H9 (cell line): Measurements from ENCODE around the gene RAB11A. TPM values are rescaled to one million over a fixed set of nuclear protein-coding genes. Genes with fewer than 3 reads are reported as not detected.

Source experiments
- DNase-seq: peaks from one replicate; pipeline ENCODE4 v3.0.0-alpha.2; 2017
- H2AFZ ChIP-seq: one replicate; pipeline ENCODE4 v1.6.1; 2013; ENCODE audit warnings: mild to moderate bottlenecking, low read length, control low read depth, moderate library complexity
- H2AK5ac ChIP-seq: 2 replicates; pipeline ENCODE4 v1.6.1; 2013; ENCODE audit warnings: low read length, control low read depth, mixed read lengths; ENCODE audit not compliant: insufficient read length
- H2BK120ac ChIP-seq: one replicate; pipeline ENCODE4 v1.6.1; 2013; ENCODE audit warnings: low read depth, mild to moderate bottlenecking, low read length, control low read depth, inconsistent platforms; ENCODE audit not compliant: poor library complexity, severe bottlenecking
- H2BK12ac ChIP-seq: 2 replicates; pipeline ENCODE4 v1.6.1; 2013; ENCODE audit warnings: low read length, control low read depth, mixed read lengths, low read depth; ENCODE audit not compliant: insufficient read length
- H2BK15ac ChIP-seq: 2 replicates; pipeline ENCODE4 v1.6.1; 2013; ENCODE audit warnings: low read depth, low read length, control low read depth
- H2BK20ac ChIP-seq: one replicate; pipeline ENCODE4 v1.6.1; 2013; ENCODE audit warnings: low read depth, mild to moderate bottlenecking, low read length, control low read depth, inconsistent platforms; ENCODE audit not compliant: poor library complexity, severe bottlenecking
- H2BK5ac ChIP-seq: 2 replicates; pipeline ENCODE4 v1.6.1; 2013; ENCODE audit warnings: low read length, control low read depth, mixed read lengths; ENCODE audit not compliant: insufficient read length
- H3K14ac ChIP-seq: 2 replicates; pipeline ENCODE4 v1.6.1; 2013; ENCODE audit warnings: low read length, control low read depth; ENCODE audit not compliant: insufficient read depth
- H3K18ac ChIP-seq: 2 replicates; pipeline ENCODE4 v1.6.1; 2013; ENCODE audit warnings: low read depth, mild to moderate bottlenecking, mixed read lengths, low read length, control low read depth; ENCODE audit not compliant: insufficient read length
- H3K23ac ChIP-seq: 2 replicates; pipeline ENCODE4 v1.6.1; 2013; ENCODE audit warnings: low read length, control low read depth, mixed read lengths, low read depth; ENCODE audit not compliant: insufficient read length
- H3K23me2 ChIP-seq: 2 replicates; pipeline ENCODE4 v1.6.1; 2013; ENCODE audit warnings: low read depth, mild to moderate bottlenecking, mixed read lengths, low read length, control low read depth; ENCODE audit not compliant: insufficient read length, poor library complexity, severe bottlenecking
- H3K27ac ChIP-seq: 2 replicates; pipeline ENCODE4 v1.5.1; 2013; ENCODE audit warnings: low read length, control low read depth, mixed read lengths, low read depth; ENCODE audit not compliant: insufficient read length
- H3K27me3 ChIP-seq: 2 replicates; pipeline ENCODE4 v1.6.1; 2013; ENCODE audit warnings: low read length, control low read depth, inconsistent platforms; ENCODE audit not compliant: insufficient read depth
- H3K4ac ChIP-seq: 2 replicates; pipeline ENCODE4 v1.6.1; 2013; ENCODE audit warnings: low read depth, mild to moderate bottlenecking, control low read depth, inconsistent platforms, low read length, moderate library complexity
- H3K4me1 ChIP-seq: 2 replicates; pipeline ENCODE4 v1.6.1; 2013; ENCODE audit warnings: low read length, control low read depth, inconsistent platforms; ENCODE audit not compliant: insufficient read depth
- H3K4me2 ChIP-seq: 2 replicates; pipeline ENCODE4 v1.6.1; 2013; ENCODE audit warnings: low read length, control low read depth, mixed read lengths; ENCODE audit not compliant: insufficient read length, insufficient read depth
- H3K56ac ChIP-seq: 2 replicates; pipeline ENCODE4 v1.6.1; 2013; ENCODE audit warnings: low read depth, mild to moderate bottlenecking, mixed read lengths, low read length, control low read depth; ENCODE audit not compliant: insufficient read length
- H3K79me1 ChIP-seq: 2 replicates; pipeline ENCODE4 v1.6.1; 2013; ENCODE audit warnings: low read depth, mild to moderate bottlenecking, moderate library complexity, low read length, control low read depth, inconsistent platforms; ENCODE audit not compliant: insufficient read depth, poor library complexity, severe bottlenecking
- H3K79me2 ChIP-seq: 2 replicates; pipeline ENCODE4 v1.6.1; 2013; ENCODE audit warnings: low read length, control low read depth, inconsistent platforms; ENCODE audit not compliant: insufficient read depth
- H3K9ac ChIP-seq: 2 replicates; pipeline ENCODE4 v1.6.1; 2013; ENCODE audit warnings: low read length, control low read depth, mixed read lengths; ENCODE audit not compliant: insufficient read length; ENCODE audit errors: extremely low read depth
- H3K9me3 ChIP-seq: one replicate; pipeline ENCODE4 v1.6.1; 2013; ENCODE audit warnings: low read depth, low read length, inconsistent platforms; ENCODE audit not compliant: control insufficient read depth
- H3T11ph ChIP-seq: one replicate; pipeline ENCODE4 v1.6.1; 2013; ENCODE audit warnings: mild to moderate bottlenecking, low read length, control low read depth, inconsistent platforms
- H4K20me1 ChIP-seq: one replicate; pipeline ENCODE4 v1.6.1; 2013; ENCODE audit not compliant: control insufficient read depth, insufficient read length, insufficient read depth
- H4K5ac ChIP-seq: 2 replicates; pipeline ENCODE4 v1.6.1; 2013; ENCODE audit warnings: low read depth, mild to moderate bottlenecking, mixed read lengths, low read length, control low read depth; ENCODE audit not compliant: insufficient read length
- H4K8ac ChIP-seq: replicated peaks from 2 replicates; pipeline ENCODE4 v1.6.1; 2013; ENCODE audit warnings: low read length, control low read depth, mixed read lengths, low read depth; ENCODE audit not compliant: insufficient read length
- H4K91ac ChIP-seq: 2 replicates; pipeline ENCODE4 v1.6.1; 2013; ENCODE audit warnings: low read depth, mild to moderate bottlenecking, moderate library complexity, mixed read lengths, low read length, control low read depth; ENCODE audit not compliant: insufficient read length
- H3K27ac Mint-ChIP-seq, 3 experiments: 2 replicates in 2 of 3; 3 replicates in 1 of 3; pipeline ENCODE4 v1.8.0; 2020 to 2021; ENCODE audit warnings: mixed read lengths in 3 of 3, mild to moderate bottlenecking in 1 of 3, moderate library complexity in 1 of 3
- H3K27me3 Mint-ChIP-seq: 2 replicates; pipeline ENCODE4 v1.8.0; 2021; ENCODE audit warnings: low read depth, mild to moderate bottlenecking, moderate library complexity, mixed read lengths
- H3K36me3 Mint-ChIP-seq, 3 experiments: 2 replicates in 2 of 3; 3 replicates in 1 of 3; pipeline ENCODE4 v1.8.0; 2020 to 2021; ENCODE audit warnings: low read depth in 3 of 3, mixed read lengths in 3 of 3; ENCODE audit not compliant: insufficient read depth in 1 of 3
- H3K4me1 Mint-ChIP-seq, 2 experiments: 2 replicates each; pipeline ENCODE4 v1.8.0; 2020; ENCODE audit warnings: mixed read lengths in 2 of 2
- H3K4me3 Mint-ChIP-seq, 2 experiments: 2 replicates in 1 of 2; 3 replicates in 1 of 2; pipeline ENCODE4 v1.8.0; 2020 to 2021; ENCODE audit warnings: mild to moderate bottlenecking in 2 of 2, mixed read lengths in 2 of 2, moderate library complexity in 1 of 2
- H3K9me3 Mint-ChIP-seq, 2 experiments: 2 replicates in 1 of 2; 3 replicates in 1 of 2; pipeline ENCODE4 v1.8.0; 2020; ENCODE audit warnings: mild to moderate bottlenecking in 2 of 2, mixed read lengths in 2 of 2, moderate library complexity in 1 of 2
- CTCF ChIP-seq: fragments of 200-600 bp; sonication (generic); conservative IDR thresholded peaks from 3 replicates; pipeline ENCODE4 v1.8.0; 2021; ENCODE audit warnings: antibody characterized with exemption, mild to moderate bottlenecking
- WGBS: extraction: QIAGEN DNeasy Blood & Tissue Kit; methylation state at CpG from one replicate; pipeline ENCODE4 v1.1.7; 2013; ENCODE audit warnings: missing lambda C conversion rate, low lambda C conversion rate, mixed read lengths; ENCODE audit not compliant: insufficient read length; ENCODE audit errors: extremely low coverage; 5-methylcytosine and 5-hydroxymethylcytosine counted together
- total RNA-seq: library from RNA; stranded (reverse); gene quantifications from 2 replicates; pipeline ENCODE4 v1.2.1, GENCODE V29; 2021

The RAB11A gene
- total RNA-seq, 1 experiment from 2014 or later = 217 TPM

- Histone ChIP-seq H2AFZ (no peak overlapping the region), H2BK120ac (no peak overlapping the region), H4K20me1 (no peaks in the 10 kb centered on the region), H2AK5ac (no peak overlapping the region), H3K23ac (no peak overlapping the region), H3K4me2 (no peak overlapping the region), H3K56ac (no peak overlapping the region), H2BK15ac (no peak overlapping the region), H3K79me1 (no peaks in the 10 kb centered on the region), H3K4me1 (no peaks in the 10 kb centered on the region), H4K8ac (no peak overlapping the region), H3K18ac (no peak overlapping the region), H4K5ac (no peak overlapping the region), H3K4ac (no peak overlapping the region), H2BK12ac (no peak overlapping the region), H3T11ph (no peak overlapping the region), H3K27ac (no peak overlapping the region), H3K9me3 (no peaks in the 10 kb centered on the region), H4K91ac (no peak overlapping the region), H3K14ac (no peak overlapping the region), H3K23me2 (no peaks in the 10 kb centered on the region), H3K27me3 (no peaks in the 10 kb centered on the region), H3K9ac (no peak overlapping the region), H3K79me2 (no peaks in the 10 kb centered on the region), H2BK5ac (no peak overlapping the region), H2BK20ac (no peak overlapping the region)
- H3K4me1 Mint-ChIP-seq = peaks cover 16 to 26% of the 10 kb centered on the region in 2 experiments
- peak; percentile 42 for DNase-seq
- H3K36me3 Mint-ChIP-seq = no peaks in the 10 kb centered on the region
- no peaks in the 10 kb centered on the region for H3K9me3 Mint-ChIP-seq
- H3K4me3 Mint-ChIP-seq = no peak overlapping the region
- no peaks in the 10 kb centered on the region for H3K27me3 Mint-ChIP-seq
- TF ChIP-seq CTCF = peak; percentile 56
- no CpG with 5 or more reads among the region's 2 CpGs for WGBS
- H3K27ac Mint-ChIP-seq = no peak overlapping the region
Measured at GRCh38 chr15:65927545-65927944, 58.3 kb downstream of the RAB11A start.
